GM12878 (cell line): ENCODE data around the gene CYB561A3. TPM values are rescaled to one million over a fixed set of nuclear protein-coding genes. Genes with fewer than 3 reads are reported as not detected.

Experiments
- ATAC-seq: fragments of 200-7000 bp; cut with Tn5 transposase; 3 replicates; pipeline ENCODE4 v1.9.1; 2020; ENCODE audit warnings: mild to moderate bottlenecking, moderate library complexity
- BruUV-seq: library from RNA; stranded (reverse); fragments of 400-500 nt; replicated peaks from 2 replicates; lab custom pipeline; 2021; lab: Mats Ljungman, UMichigan
- CTCF ChIA-PET: fragments of 300-600 bp; sonication (Branson Sonifier 250); formaldehyde crosslinking; extraction: SDS; loops from one replicate; lab custom pipeline; 2021; ENCODE audit warnings: inconsistent platforms; lab: Yijun Ruan, JAX
- POLR2A ChIA-PET: fragments of 350-600 bp; formaldehyde crosslinking; extraction: SDS; loops from one replicate; lab custom pipeline; 2021; ENCODE audit warnings: inconsistent platforms; lab: Charles Lee
- RAD21 ChIA-PET: fragments of 300-600 bp; sonication (Branson Sonifier 250); formaldehyde crosslinking; loops from one replicate; lab custom pipeline; 2023; ENCODE audit warnings: antibody characterized with exemption; ENCODE audit not compliant: unreplicated experiment; lab: Charles Lee
- SMC1A ChIA-PET: fragments of 300-600 bp; sonication (Branson Sonifier 250); formaldehyde crosslinking; loops from one replicate; lab custom pipeline; 2023; ENCODE audit not compliant: unreplicated experiment, uncharacterized antibody; lab: Charles Lee
- DNase-seq: peaks from one replicate; pipeline ENCODE4 v3.0.0-alpha.2; 2011; ENCODE audit warnings: low read depth, low spot score
- FAIRE-seq: peaks from 3 replicates; lab custom pipeline; 2011; peaks lifted over from hg19 to GRCh38; lab: Jason Lieb, UNC
- H2AFZ ChIP-seq: 2 replicates; pipeline ENCODE4 v1.6.0; 2011; ENCODE audit warnings: low read depth, low read length, control low read depth; ENCODE audit not compliant: control insufficient read depth
- H3K27ac ChIP-seq: 2 replicates; pipeline ENCODE4 v1.5.1; 2011; ENCODE audit warnings: control low read depth; ENCODE audit not compliant: control insufficient read depth, insufficient read depth
- H3K27me3 ChIP-seq, 2 experiments: replicated peaks in 1 of 2; 2 replicates each; pipeline versions ENCODE4 v1.6.0 to v1.6.1; 2011; ENCODE audit warnings: low read length in 1 of 2; ENCODE audit not compliant: control insufficient read depth in 2 of 2, insufficient read depth in 2 of 2
- H3K36me3 ChIP-seq, 2 experiments: 2 replicates each; pipeline ENCODE4 v1.5.1; 2011; ENCODE audit warnings: low read length in 1 of 2; ENCODE audit not compliant: control insufficient read depth in 2 of 2, insufficient read depth in 2 of 2
- H3K4me1 ChIP-seq: 2 replicates; pipeline ENCODE4 v1.6.1; 2011; ENCODE audit warnings: mild to moderate bottlenecking, low read length, moderate library complexity, mixed read lengths; ENCODE audit not compliant: control insufficient read depth, insufficient read depth
- H3K4me2 ChIP-seq: 2 replicates; pipeline ENCODE4 v1.6.0; 2011; ENCODE audit warnings: control low read depth; ENCODE audit not compliant: control insufficient read depth, insufficient read depth
- H3K4me3 ChIP-seq: fragments of 200-600 bp; sonication (generic); 2 replicates; pipeline ENCODE4 v1.5.1; 2016
- H3K79me2 ChIP-seq: 2 replicates; pipeline ENCODE4 v1.6.0; 2011; ENCODE audit warnings: low read length; ENCODE audit not compliant: control insufficient read depth, insufficient read depth
- H3K9ac ChIP-seq: 2 replicates; pipeline ENCODE4 v1.8.0; 2011; ENCODE audit warnings: low read length, control low read depth, mixed read lengths; ENCODE audit not compliant: control insufficient read depth, insufficient read depth
- H3K9me3 ChIP-seq: replicated peaks from 3 replicates; pipeline ENCODE4 v1.5.1; 2011; ENCODE audit warnings: mild to moderate bottlenecking, low read length; ENCODE audit not compliant: control insufficient read depth, insufficient read depth
- H4K20me1 ChIP-seq: 2 replicates; pipeline ENCODE4 v1.6.0; 2011; ENCODE audit not compliant: control insufficient read depth, insufficient read depth
- BHLHE40 ChIP-seq, 2 experiments: fragments of 450-650 bp in 1 of 2; IDR thresholded peaks; 2 replicates each; pipeline ENCODE4 v1.6.1; 2011 to 2017; ENCODE audit warnings: low read depth in 2 of 2, borderline replicate concordance in 1 of 2, improper control_type of control experiment in 1 of 2, low read length in 1 of 2, mild to moderate bottlenecking in 1 of 2
- CBX5 ChIP-seq: sonication (generic); IDR thresholded peaks from 2 replicates; pipeline ENCODE4 v1.6.1; 2016; ENCODE audit warnings: low read depth, moderate library complexity, mild to moderate bottlenecking, inconsistent platforms
- CEBPB ChIP-seq, 2 experiments: fragments of 150-350 bp in 1 of 2; IDR thresholded peaks; 2 replicates each; pipeline ENCODE4 v1.6.1; 2012 to 2014; ENCODE audit warnings: low read depth in 2 of 2, low read length in 2 of 2, borderline replicate concordance in 1 of 2, inconsistent platforms in 1 of 2
- KDM1A ChIP-seq: fragments of 200-600 bp; sonication (generic); IDR thresholded peaks from 2 replicates; pipeline ENCODE4 v1.6.1; 2016; ENCODE audit warnings: borderline replicate concordance
- MEF2A ChIP-seq: IDR thresholded peaks from 2 replicates; pipeline ENCODE4 v1.6.1; 2011; ENCODE audit warnings: low read depth, mild to moderate bottlenecking, low read length, moderate library complexity; ENCODE audit not compliant: insufficient read depth
- NRF1 ChIP-seq: conservative IDR thresholded peaks from 2 replicates; pipeline ENCODE4 v1.6.1; 2011; ENCODE audit warnings: mild to moderate bottlenecking, low read depth, low read length, improper control_type of control experiment
- RAD21 ChIP-seq: IDR thresholded peaks from 2 replicates; pipeline ENCODE4 v1.6.1; 2011; ENCODE audit warnings: mild to moderate bottlenecking, low read depth, low read length, moderate library complexity; ENCODE audit not compliant: insufficient read depth
- SPI1 ChIP-seq: IDR thresholded peaks from 2 replicates; pipeline ENCODE4 v1.6.1; 2011; ENCODE audit warnings: low read depth, mild to moderate bottlenecking, low read length, moderate library complexity, borderline replicate concordance; ENCODE audit not compliant: insufficient read depth
- SRF ChIP-seq, 2 experiments: IDR thresholded peaks; 2 replicates each; pipeline ENCODE4 v1.6.1; 2011; ENCODE audit warnings: low read depth in 2 of 2, low read length in 2 of 2, mild to moderate bottlenecking in 1 of 2, moderate library complexity in 1 of 2
- SUZ12 ChIP-seq: fragments of 200-600 bp; sonication (generic); IDR thresholded peaks from one replicate; pipeline ENCODE4 v1.6.1; 2018; ENCODE audit warnings: antibody characterized with exemption, mild to moderate bottlenecking; ENCODE audit not compliant: unreplicated experiment
- TARDBP ChIP-seq: IDR thresholded peaks from 2 replicates; pipeline ENCODE4 v1.6.1; 2016; ENCODE audit warnings: borderline replicate concordance
- ZNF274 ChIP-seq: IDR thresholded peaks from one replicate; pipeline ENCODE4 v1.8.0; 2011; ENCODE audit not compliant: insufficient read length, insufficient read depth
- ZNF592 ChIP-seq: fragments of 450-650 bp; IDR thresholded peaks from 2 replicates; pipeline ENCODE4 v1.6.1; 2017; ENCODE audit warnings: mild to moderate bottlenecking, moderate library complexity
- WGBS: methylation state at CpG from one replicate; pipeline ENCODE4 v1.1.6; 2016; ENCODE audit warnings: low lambda C conversion rate; ENCODE audit not compliant: insufficient replicate concordance, insufficient coverage; ENCODE audit errors: missing lambda C conversion rate; 5-methylcytosine and 5-hydroxymethylcytosine counted together
- in situ Hi-C: fragments of 300-500 bp; cut with MboI; formaldehyde crosslinking; loops from 9 replicates; pipeline ENCODE4 v1.14.3; 2018; ENCODE audit warnings: mixed read lengths
- intact Hi-C: fragments of 100-400 bp; cut with micrococcal nuclease; formaldehyde crosslinking; loops from one replicate; pipeline ENCODE4 v1.14.2; 2022; ENCODE audit not compliant: unreplicated experiment
- polyA plus RNA-seq, 11 experiments: library from polyadenylated mRNA; depleted of rRNA in 4 of 11; unstranded in 6 of 11; stranded (reverse) in 5 of 11; fragments of >200 nt; fragmentation: Nextera tagmentation in 4 of 11; fragmentation: Illumina TruSeq in 1 of 11; extraction: Ambion mirVana in 4 of 11; extraction: Trizol in 1 of 11; gene quantifications; 1 replicate in 1 of 11; 2 replicates in 10 of 11; pipeline versions ENCODE4 v1.2.1 to v1.2.3, GENCODE V29; 2011 to 2016; ENCODE audit warnings: inconsistent platforms in 2 of 11, missing spikeins in 2 of 11, low read depth in 1 of 11
- total RNA-seq, 4 experiments: library from RNA; depleted of rRNA in 3 of 4; stranded (reverse); fragments of >200 nt in 3 of 4; fragmentation: Illumina TruSeq in 1 of 4; extraction: Trizol in 1 of 4; gene quantifications; 2 replicates each; pipeline versions ENCODE4 v1.2.1 to v1.2.3, GENCODE V29; 2013 to 2021
- TF ChIP-seq, protein P1 (sequence below): IDR thresholded peaks from 2 replicates; pipeline ENCODE4 v1.6.1; 2011; ENCODE audit warnings: mild to moderate bottlenecking, low read depth, low read length, moderate library complexity; ENCODE audit not compliant: insufficient replicate concordance
- TF ChIP-seq, protein P2 (sequence below): fragments of 450-650 bp; IDR thresholded peaks from 2 replicates; pipeline ENCODE4 v1.6.1; 2017; ENCODE audit warnings: borderline replicate concordance

The CYB561A3 gene
- total and polyA plus RNA-seq, 10 of the 15 experiments (the other 5 are each of a cell fraction or from before 2014, with no cell fraction given): 40.1 to 169 (median 74.4) TPM

DNA sequence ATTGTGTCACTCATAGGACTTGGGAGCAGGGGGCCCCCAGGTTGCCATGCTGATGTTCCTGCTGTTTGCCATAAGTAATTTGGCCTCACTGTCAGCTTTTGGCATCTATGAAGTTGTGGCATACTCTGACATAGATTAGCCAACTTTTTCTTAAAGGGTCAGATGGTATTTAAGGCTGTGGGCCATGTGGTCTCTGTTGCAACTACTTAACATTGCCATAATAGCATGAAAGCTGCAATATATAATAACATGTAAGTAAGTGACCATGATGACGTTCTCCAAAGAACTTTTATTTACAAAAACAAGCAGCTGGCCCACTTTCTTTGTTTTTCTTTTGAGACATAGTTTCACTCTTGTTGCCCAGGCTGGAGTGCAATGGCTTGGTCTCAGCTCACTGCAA lies 28.5 kb upstream of the CYB561A3 start:
- TF ChIP-seq NRF1: no peak
- TF ChIP-seq TARDBP: no peak
- TF ChIP-seq CEBPB (IDR thresholded peaks at IDR 0.05; ENCODE audit: borderline replicate concordance in 1 of 2, low read depth in 2 of 2, low read length in 2 of 2): no peak
- TF ChIP-seq, protein P1, sequence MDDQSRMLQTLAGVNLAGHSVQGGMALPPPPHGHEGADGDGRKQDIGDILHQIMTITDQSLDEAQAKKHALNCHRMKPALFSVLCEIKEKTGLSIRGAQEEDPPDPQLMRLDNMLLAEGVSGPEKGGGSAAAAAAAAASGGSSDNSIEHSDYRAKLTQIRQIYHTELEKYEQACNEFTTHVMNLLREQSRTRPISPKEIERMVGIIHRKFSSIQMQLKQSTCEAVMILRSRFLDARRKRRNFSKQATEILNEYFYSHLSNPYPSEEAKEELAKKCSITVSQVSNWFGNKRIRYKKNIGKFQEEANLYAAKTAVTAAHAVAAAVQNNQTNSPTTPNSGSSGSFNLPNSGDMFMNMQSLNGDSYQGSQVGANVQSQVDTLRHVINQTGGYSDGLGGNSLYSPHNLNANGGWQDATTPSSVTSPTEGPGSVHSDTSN: no peak
- no peak for TF ChIP-seq ZNF592
- no peak for TF ChIP-seq MEF2A
- no peak for TF ChIP-seq RAD21
- no peak for TF ChIP-seq BHLHE40 (IDR thresholded peaks at IDR 0.05; ENCODE audit: borderline replicate concordance in 1 of 2, low read depth in 2 of 2, low read length in 1 of 2)
- TF ChIP-seq SPI1: no peak
- TF ChIP-seq SRF (IDR thresholded peaks at IDR 0.05; ENCODE audit: low read depth in 2 of 2, low read length in 2 of 2): no peak
- no peak for TF ChIP-seq SUZ12
- TF ChIP-seq, protein P2, sequence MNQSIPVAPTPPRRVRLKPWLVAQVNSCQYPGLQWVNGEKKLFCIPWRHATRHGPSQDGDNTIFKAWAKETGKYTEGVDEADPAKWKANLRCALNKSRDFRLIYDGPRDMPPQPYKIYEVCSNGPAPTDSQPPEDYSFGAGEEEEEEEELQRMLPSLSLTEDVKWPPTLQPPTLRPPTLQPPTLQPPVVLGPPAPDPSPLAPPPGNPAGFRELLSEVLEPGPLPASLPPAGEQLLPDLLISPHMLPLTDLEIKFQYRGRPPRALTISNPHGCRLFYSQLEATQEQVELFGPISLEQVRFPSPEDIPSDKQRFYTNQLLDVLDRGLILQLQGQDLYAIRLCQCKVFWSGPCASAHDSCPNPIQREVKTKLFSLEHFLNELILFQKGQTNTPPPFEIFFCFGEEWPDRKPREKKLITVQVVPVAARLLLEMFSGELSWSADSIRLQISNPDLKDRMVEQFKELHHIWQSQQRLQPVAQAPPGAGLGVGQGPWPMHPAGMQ: no peak
- TF ChIP-seq CBX5: no peak
- TF ChIP-seq ZNF274: no peak
- no peak for TF ChIP-seq KDM1A
- TF ChIP-seq, all 136 proteins: peak for 0
- SMC1A ChIA-PET: interaction anchor here (0.8 to 7.1 kb wide), 2 partner anchors 21 to 55 kb away, joined by 3 to 80 read pairs; partner anchors contain the start of genes DDB1 and TKFC
- RAD21 ChIA-PET: interaction anchor here (5.0 kb wide), 1 partner anchor 55 kb away, joined by 88 read pairs; no protein-coding TSS in a partner anchor
- Histone ChIP-seq H3K4me1 (peaks cover 4% of the 10 kb centered on the region), H3K27me3 (no peaks in the 10 kb centered on the region), H3K4me3 (no peak overlapping the region), H3K27ac (no peak overlapping the region), H3K9ac (no peak overlapping the region), H3K4me2 (no peak overlapping the region), H3K36me3 (peaks cover 0 to 3% of the 10 kb centered on the region in 2 experiments; a peak in 2 of 4 replicates), H4K20me1 (no peaks in the 10 kb centered on the region), H3K79me2 (no peaks in the 10 kb centered on the region), H2AFZ (no peak overlapping the region), H3K9me3 (no peaks in the 10 kb centered on the region)
- BruUV-seq: no TSS peak
- intact Hi-C loops (no loop called here), in situ Hi-C loops (loop anchor here (5.0 kb wide), 1 partner anchor 133 kb away; no protein-coding TSS in a partner anchor)
- ATAC-seq: no peak
- CTCF ChIA-PET: interaction anchor here (1.3 to 4.8 kb wide), 2 partner anchors 55 to 136 kb away, joined by 3 to 113 read pairs; no protein-coding TSS in a partner anchor
- no peak for DNase-seq
- POLR2A ChIA-PET: interaction anchor here (0.7 to 4.3 kb wide), 3 partner anchors 21 to 57 kb away, joined by 3 to 25 read pairs (median 3); partner anchors contain the start of genes CYB561A3, DDB1, TKFC and TMEM138
- no peak for FAIRE-seq
- 92% methylated on average over 1 of the region's 1 CpG for WGBS
